Hepatocyte (in vitro differentiated cells): Measurements from ENCODE around the gene ACTR6.

Experiments used
- EZH2 ChIP-seq: fragments of 200-600 bp; sonication (generic); IDR thresholded peaks from 2 replicates; pipeline ENCODE4 v1.6.1; 2016; ENCODE audit warnings: antibody characterized with exemption, mild to moderate bottlenecking, borderline replicate concordance
- EZH2phosphoT487 ChIP-seq: fragments of 200-600 bp; sonication (generic); IDR thresholded peaks from one replicate; pipeline ENCODE4 v1.6.1; 2018; ENCODE audit warnings: antibody characterized with exemption, mild to moderate bottlenecking, low read depth, moderate library complexity; ENCODE audit not compliant: unreplicated experiment, severe bottlenecking
- TF ChIP-seq, protein P1 (sequence below): fragments of 200-600 bp; sonication (generic); IDR thresholded peaks from 2 replicates; pipeline ENCODE4 v1.5.1; 2016; ENCODE audit warnings: antibody characterized with exemption, mild to moderate bottlenecking; ENCODE audit not compliant: poor library complexity

- TF ChIP-seq, protein P1, sequence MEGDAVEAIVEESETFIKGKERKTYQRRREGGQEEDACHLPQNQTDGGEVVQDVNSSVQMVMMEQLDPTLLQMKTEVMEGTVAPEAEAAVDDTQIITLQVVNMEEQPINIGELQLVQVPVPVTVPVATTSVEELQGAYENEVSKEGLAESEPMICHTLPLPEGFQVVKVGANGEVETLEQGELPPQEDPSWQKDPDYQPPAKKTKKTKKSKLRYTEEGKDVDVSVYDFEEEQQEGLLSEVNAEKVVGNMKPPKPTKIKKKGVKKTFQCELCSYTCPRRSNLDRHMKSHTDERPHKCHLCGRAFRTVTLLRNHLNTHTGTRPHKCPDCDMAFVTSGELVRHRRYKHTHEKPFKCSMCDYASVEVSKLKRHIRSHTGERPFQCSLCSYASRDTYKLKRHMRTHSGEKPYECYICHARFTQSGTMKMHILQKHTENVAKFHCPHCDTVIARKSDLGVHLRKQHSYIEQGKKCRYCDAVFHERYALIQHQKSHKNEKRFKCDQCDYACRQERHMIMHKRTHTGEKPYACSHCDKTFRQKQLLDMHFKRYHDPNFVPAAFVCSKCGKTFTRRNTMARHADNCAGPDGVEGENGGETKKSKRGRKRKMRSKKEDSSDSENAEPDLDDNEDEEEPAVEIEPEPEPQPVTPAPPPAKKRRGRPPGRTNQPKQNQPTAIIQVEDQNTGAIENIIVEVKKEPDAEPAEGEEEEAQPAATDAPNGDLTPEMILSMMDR = no peak
- TF ChIP-seq EZH2phosphoT487 = no peak
- no peak for TF ChIP-seq EZH2
Observed at GRCh38 chr12:100170313-100170858, 30.2 kb upstream of the ACTR6 start.
